Measurements from ENCODE around the gene LCOR. TPM values are rescaled to one million over a fixed set of nuclear protein-coding genes. Genes with fewer than 3 reads are reported as not detected.

Gene LCOR
- total and polyA plus RNA-seq, 9 of the 15 experiments (the other 6 are each of a cell fraction or from before 2014, with no cell fraction given), result 3.6 to 25.2 (median 14.4) TPM

DNA sequence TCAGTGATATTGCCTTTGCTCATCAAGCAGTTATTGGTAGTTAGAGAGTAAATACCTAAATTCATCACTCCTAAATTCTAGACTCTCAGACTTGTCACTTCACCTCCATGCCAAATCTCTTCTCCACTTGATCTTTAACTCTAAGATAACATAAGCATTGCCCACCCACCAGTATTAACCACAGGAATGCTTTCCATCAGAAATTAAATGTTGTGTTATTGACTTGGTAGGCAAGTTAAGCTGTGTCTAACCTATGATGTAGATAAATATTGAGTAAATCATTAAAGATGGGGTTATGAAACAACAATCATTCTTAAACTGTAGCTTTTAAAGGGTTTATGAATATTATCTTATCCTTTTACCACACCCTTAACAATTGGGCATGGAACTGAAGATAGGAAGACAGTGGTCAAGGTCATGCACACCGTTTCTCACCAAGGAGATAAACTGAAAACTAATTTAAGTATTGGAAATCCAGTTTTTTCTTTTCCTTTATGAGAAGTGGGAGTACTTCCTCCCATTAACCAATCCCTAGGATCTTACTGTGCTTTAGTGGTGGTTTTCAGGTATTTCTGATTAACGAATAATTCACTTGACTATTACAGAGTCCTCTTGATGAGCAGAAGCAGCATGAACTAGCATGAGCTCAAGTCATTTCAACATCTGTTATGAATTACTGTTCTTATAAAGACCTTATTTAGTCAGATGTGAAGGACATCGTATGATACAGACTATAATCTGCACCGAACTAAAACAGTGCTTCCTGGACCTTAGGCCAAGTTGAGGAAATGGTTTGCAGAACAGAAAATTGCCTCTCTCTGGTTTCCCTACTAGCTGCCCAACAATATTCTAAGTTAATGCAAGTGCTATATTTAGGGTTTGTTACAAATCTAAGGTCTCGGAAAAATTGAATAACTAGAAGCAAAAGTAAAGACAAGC, 142.0 kb downstream of the LCOR start (continued):
- TF ChIP-seq ZNF449 (CRISPR knock-in tag; IDR thresholded peaks at IDR 0.05) (no peak), ZBTB49 (CRISPR knock-in tag; IDR thresholded peaks at IDR 0.05; ENCODE audit: borderline replicate concordance) (no peak)

GRCh38 chr10:96975136-96975535, 143.0 kb downstream of the LCOR start:
- intact Hi-C loops (cut with micrococcal nuclease), result no loop called here
- POLR2A ChIA-PET, result interaction anchor here (0.6 to 1.6 kb wide), 4 partner anchors 9 to 211 kb away, joined by 3 to 4 read pairs (median 3); no protein-coding TSS in a partner anchor
- Histone ChIP-seq H3K9ac (ENCODE audit: insufficient read depth in 1 of 2, low read depth in 2 of 2, low read length in 2 of 2) (no peak overlapping the region), H3K9me3 (replicated peaks; ENCODE audit: control insufficient read depth, insufficient read depth, low read depth, low read length) (no peaks in the 10 kb centered on the region), H3K27me3 (ENCODE audit: control insufficient read depth in 2 of 2, insufficient read depth in 2 of 2, low read length in 2 of 2) (no peaks in the 10 kb centered on the region), H3K4me3 (no peak overlapping the region), H4K20me1 (replicated peaks; ENCODE audit: control insufficient read depth, insufficient read depth, low read length) (no peaks in the 10 kb centered on the region), H3K4me2 (ENCODE audit: insufficient read depth, low read length) (no peak overlapping the region), H3K36me3 (ENCODE audit: control insufficient read depth, insufficient read depth, low read length) (no peaks in the 10 kb centered on the region), H3K27ac (ENCODE audit: extremely low read depth, low read depth, low read length) (no peak overlapping the region), H3K9me1 (ENCODE audit: control insufficient read depth, insufficient read depth, low read length) (no peaks in the 10 kb centered on the region), H3K4me1 (replicated peaks in 1 of 2; ENCODE audit: control insufficient read depth in 2 of 2, insufficient read depth in 2 of 2, low read length in 2 of 2) (no peaks in the 10 kb centered on the region; a peak in 2 of 5 replicates), H2AFZ (ENCODE audit: low read depth, low read length) (no peak overlapping the region), H3K79me2 (ENCODE audit: control insufficient read depth, insufficient read depth, low read length) (no peaks in the 10 kb centered on the region)
- no peak for DNase-seq (ENCODE audit: extremely low read depth in 1 of 4, low spot score in 3 of 4)
- FAIRE-seq, result no peak
- TF ChIP-seq FOXJ3 (CRISPR knock-in tag; IDR thresholded peaks at IDR 0.05) (no peak), ZNF436 (CRISPR knock-in tag; IDR thresholded peaks at IDR 0.05) (no peak), MCM3 (IDR thresholded peaks at IDR 0.05) (no peak), KLF10 (CRISPR knock-in tag; IDR thresholded peaks at IDR 0.05) (no peak), KDM1A (IDR thresholded peaks at IDR 0.05) (no peak), SUPT5H (IDR thresholded peaks at IDR 0.05) (no peak)
- TF ChIP-seq, protein P1, sequence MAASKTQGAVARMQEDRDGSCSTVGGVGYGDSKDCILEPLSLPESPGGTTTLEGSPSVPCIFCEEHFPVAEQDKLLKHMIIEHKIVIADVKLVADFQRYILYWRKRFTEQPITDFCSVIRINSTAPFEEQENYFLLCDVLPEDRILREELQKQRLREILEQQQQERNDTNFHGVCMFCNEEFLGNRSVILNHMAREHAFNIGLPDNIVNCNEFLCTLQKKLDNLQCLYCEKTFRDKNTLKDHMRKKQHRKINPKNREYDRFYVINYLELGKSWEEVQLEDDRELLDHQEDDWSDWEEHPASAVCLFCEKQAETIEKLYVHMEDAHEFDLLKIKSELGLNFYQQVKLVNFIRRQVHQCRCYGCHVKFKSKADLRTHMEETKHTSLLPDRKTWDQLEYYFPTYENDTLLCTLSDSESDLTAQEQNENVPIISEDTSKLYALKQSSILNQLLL (CRISPR knock-in tag; IDR thresholded peaks at IDR 0.05; ENCODE audit: borderline replicate concordance), result no peak
- CTCF ChIA-PET (ENCODE audit: low intra/inter-chr PET ratio), result no interaction called here
- in situ Hi-C loops (cut with MboI), result no loop called here
- no TSS peak for BruUV-seq (replicated peaks)
- WGBS (ENCODE audit: insufficient coverage, low coverage, missing lambda C conversion rate), result 82% methylated on average over 2 of the region's 2 CpGs
- ATAC-seq, result no peak
